D721Med (cell line): Measurements from ENCODE around the gene SLC49A3.

Experiments used
- DNase-seq: peaks from one replicate; pipeline ENCODE4 v3.0.0; 2011; ENCODE audit warnings: low spot score; ENCODE audit not compliant: insufficient read length
- FAIRE-seq: peaks from 2 replicates; lab custom pipeline; 2011; peaks lifted over from hg19 to GRCh38; lab: Jason Lieb, UNC
- CTCF ChIP-seq: IDR thresholded peaks from 2 replicates; pipeline ENCODE4 v1.5.1; 2012; ENCODE audit warnings: mild to moderate bottlenecking, control low read depth; ENCODE audit not compliant: insufficient read depth; ENCODE audit errors: missing control alignments

Gene SLC49A3

GRCh38 chr4:692771-693554 lies 4.0 kb upstream of the SLC49A3 start:
- FAIRE-seq = no peak
- DNase-seq = no peak
- TF ChIP-seq CTCF = no peak

GRCh38 chr4:689723-690122 lies 772 bp upstream of the SLC49A3 start:
- FAIRE-seq (no peak), DNase-seq (no peak)
- no peak for TF ChIP-seq CTCF

- DNase-seq (no peak), FAIRE-seq (no peak)
- no peak for TF ChIP-seq CTCF
These were observed 739 bp downstream of the SLC49A3 start for GRCh38 chr4:687971-688853.

GRCh38 chr4:687048-687970 lies 1.6 kb downstream of the SLC49A3 start:
- no peak for FAIRE-seq
- DNase-seq = no peak
- TF ChIP-seq CTCF = no peak

- FAIRE-seq (no peak), DNase-seq (no peak)
These were observed 2.4 kb downstream of the SLC49A3 start for GRCh38 chr4:686413-687040.

More at GRCh38 chr4:686413-687040, 2.4 kb downstream of the SLC49A3 start:
- TF ChIP-seq CTCF = no peak
